H9 (cell line): ENCODE measurements around the gene SLMAP. TPM values are rescaled to one million over a fixed set of nuclear protein-coding genes. Genes with fewer than 3 reads are reported as not detected.

Source experiments
- DNase-seq: peaks from one replicate; pipeline ENCODE4 v3.0.0-alpha.2; 2017
- H2AFZ ChIP-seq: one replicate; pipeline ENCODE4 v1.6.1; 2013; ENCODE audit warnings: mild to moderate bottlenecking, low read length, control low read depth, moderate library complexity
- H2AK5ac ChIP-seq: 2 replicates; pipeline ENCODE4 v1.6.1; 2013; ENCODE audit warnings: low read length, control low read depth, mixed read lengths; ENCODE audit not compliant: insufficient read length
- H2BK120ac ChIP-seq: one replicate; pipeline ENCODE4 v1.6.1; 2013; ENCODE audit warnings: low read depth, mild to moderate bottlenecking, low read length, control low read depth, inconsistent platforms; ENCODE audit not compliant: poor library complexity, severe bottlenecking
- H2BK12ac ChIP-seq: 2 replicates; pipeline ENCODE4 v1.6.1; 2013; ENCODE audit warnings: low read length, control low read depth, mixed read lengths, low read depth; ENCODE audit not compliant: insufficient read length
- H2BK15ac ChIP-seq: 2 replicates; pipeline ENCODE4 v1.6.1; 2013; ENCODE audit warnings: low read depth, low read length, control low read depth
- H2BK20ac ChIP-seq: one replicate; pipeline ENCODE4 v1.6.1; 2013; ENCODE audit warnings: low read depth, mild to moderate bottlenecking, low read length, control low read depth, inconsistent platforms; ENCODE audit not compliant: poor library complexity, severe bottlenecking
- H2BK5ac ChIP-seq: 2 replicates; pipeline ENCODE4 v1.6.1; 2013; ENCODE audit warnings: low read length, control low read depth, mixed read lengths; ENCODE audit not compliant: insufficient read length
- H3K14ac ChIP-seq: 2 replicates; pipeline ENCODE4 v1.6.1; 2013; ENCODE audit warnings: low read length, control low read depth; ENCODE audit not compliant: insufficient read depth
- H3K18ac ChIP-seq: 2 replicates; pipeline ENCODE4 v1.6.1; 2013; ENCODE audit warnings: low read depth, mild to moderate bottlenecking, mixed read lengths, low read length, control low read depth; ENCODE audit not compliant: insufficient read length
- H3K23ac ChIP-seq: 2 replicates; pipeline ENCODE4 v1.6.1; 2013; ENCODE audit warnings: low read length, control low read depth, mixed read lengths, low read depth; ENCODE audit not compliant: insufficient read length
- H3K23me2 ChIP-seq: 2 replicates; pipeline ENCODE4 v1.6.1; 2013; ENCODE audit warnings: low read depth, mild to moderate bottlenecking, mixed read lengths, low read length, control low read depth; ENCODE audit not compliant: insufficient read length, poor library complexity, severe bottlenecking
- H3K27ac ChIP-seq: 2 replicates; pipeline ENCODE4 v1.5.1; 2013; ENCODE audit warnings: low read length, control low read depth, mixed read lengths, low read depth; ENCODE audit not compliant: insufficient read length
- H3K27me3 ChIP-seq: 2 replicates; pipeline ENCODE4 v1.6.1; 2013; ENCODE audit warnings: low read length, control low read depth, inconsistent platforms; ENCODE audit not compliant: insufficient read depth
- H3K4ac ChIP-seq: 2 replicates; pipeline ENCODE4 v1.6.1; 2013; ENCODE audit warnings: low read depth, mild to moderate bottlenecking, control low read depth, inconsistent platforms, low read length, moderate library complexity
- H3K4me1 ChIP-seq: 2 replicates; pipeline ENCODE4 v1.6.1; 2013; ENCODE audit warnings: low read length, control low read depth, inconsistent platforms; ENCODE audit not compliant: insufficient read depth
- H3K4me2 ChIP-seq: 2 replicates; pipeline ENCODE4 v1.6.1; 2013; ENCODE audit warnings: low read length, control low read depth, mixed read lengths; ENCODE audit not compliant: insufficient read length, insufficient read depth
- H3K56ac ChIP-seq: 2 replicates; pipeline ENCODE4 v1.6.1; 2013; ENCODE audit warnings: low read depth, mild to moderate bottlenecking, mixed read lengths, low read length, control low read depth; ENCODE audit not compliant: insufficient read length
- H3K79me1 ChIP-seq: 2 replicates; pipeline ENCODE4 v1.6.1; 2013; ENCODE audit warnings: low read depth, mild to moderate bottlenecking, moderate library complexity, low read length, control low read depth, inconsistent platforms; ENCODE audit not compliant: insufficient read depth, poor library complexity, severe bottlenecking
- H3K79me2 ChIP-seq: 2 replicates; pipeline ENCODE4 v1.6.1; 2013; ENCODE audit warnings: low read length, control low read depth, inconsistent platforms; ENCODE audit not compliant: insufficient read depth
- H3K9ac ChIP-seq: 2 replicates; pipeline ENCODE4 v1.6.1; 2013; ENCODE audit warnings: low read length, control low read depth, mixed read lengths; ENCODE audit not compliant: insufficient read length; ENCODE audit errors: extremely low read depth
- H3K9me3 ChIP-seq: one replicate; pipeline ENCODE4 v1.6.1; 2013; ENCODE audit warnings: low read depth, low read length, inconsistent platforms; ENCODE audit not compliant: control insufficient read depth
- H3T11ph ChIP-seq: one replicate; pipeline ENCODE4 v1.6.1; 2013; ENCODE audit warnings: mild to moderate bottlenecking, low read length, control low read depth, inconsistent platforms
- H4K20me1 ChIP-seq: one replicate; pipeline ENCODE4 v1.6.1; 2013; ENCODE audit not compliant: control insufficient read depth, insufficient read length, insufficient read depth
- H4K5ac ChIP-seq: 2 replicates; pipeline ENCODE4 v1.6.1; 2013; ENCODE audit warnings: low read depth, mild to moderate bottlenecking, mixed read lengths, low read length, control low read depth; ENCODE audit not compliant: insufficient read length
- H4K8ac ChIP-seq: replicated peaks from 2 replicates; pipeline ENCODE4 v1.6.1; 2013; ENCODE audit warnings: low read length, control low read depth, mixed read lengths, low read depth; ENCODE audit not compliant: insufficient read length
- H4K91ac ChIP-seq: 2 replicates; pipeline ENCODE4 v1.6.1; 2013; ENCODE audit warnings: low read depth, mild to moderate bottlenecking, moderate library complexity, mixed read lengths, low read length, control low read depth; ENCODE audit not compliant: insufficient read length
- H3K27ac Mint-ChIP-seq, 3 experiments: 2 replicates in 2 of 3; 3 replicates in 1 of 3; pipeline ENCODE4 v1.8.0; 2020 to 2021; ENCODE audit warnings: mixed read lengths in 3 of 3, mild to moderate bottlenecking in 1 of 3, moderate library complexity in 1 of 3
- H3K27me3 Mint-ChIP-seq: 2 replicates; pipeline ENCODE4 v1.8.0; 2021; ENCODE audit warnings: low read depth, mild to moderate bottlenecking, moderate library complexity, mixed read lengths
- H3K36me3 Mint-ChIP-seq, 3 experiments: 2 replicates in 2 of 3; 3 replicates in 1 of 3; pipeline ENCODE4 v1.8.0; 2020 to 2021; ENCODE audit warnings: low read depth in 3 of 3, mixed read lengths in 3 of 3; ENCODE audit not compliant: insufficient read depth in 1 of 3
- H3K4me1 Mint-ChIP-seq, 2 experiments: 2 replicates each; pipeline ENCODE4 v1.8.0; 2020; ENCODE audit warnings: mixed read lengths in 2 of 2
- H3K4me3 Mint-ChIP-seq, 2 experiments: 2 replicates in 1 of 2; 3 replicates in 1 of 2; pipeline ENCODE4 v1.8.0; 2020 to 2021; ENCODE audit warnings: mild to moderate bottlenecking in 2 of 2, mixed read lengths in 2 of 2, moderate library complexity in 1 of 2
- H3K9me3 Mint-ChIP-seq, 2 experiments: 2 replicates in 1 of 2; 3 replicates in 1 of 2; pipeline ENCODE4 v1.8.0; 2020; ENCODE audit warnings: mild to moderate bottlenecking in 2 of 2, mixed read lengths in 2 of 2, moderate library complexity in 1 of 2
- CTCF ChIP-seq: fragments of 200-600 bp; sonication (generic); conservative IDR thresholded peaks from 3 replicates; pipeline ENCODE4 v1.8.0; 2021; ENCODE audit warnings: antibody characterized with exemption, mild to moderate bottlenecking
- WGBS: extraction: QIAGEN DNeasy Blood & Tissue Kit; methylation state at CpG from one replicate; pipeline ENCODE4 v1.1.7; 2013; ENCODE audit warnings: missing lambda C conversion rate, low lambda C conversion rate, mixed read lengths; ENCODE audit not compliant: insufficient read length; ENCODE audit errors: extremely low coverage; 5-methylcytosine and 5-hydroxymethylcytosine counted together
- total RNA-seq: library from RNA; stranded (reverse); gene quantifications from 2 replicates; pipeline ENCODE4 v1.2.1, GENCODE V29; 2021

SLMAP gene
- total RNA-seq, 1 experiment from 2014 or later = 65.1 TPM

GRCh38 chr3:57935539-57935938, 179.4 kb downstream of the SLMAP start:
- H3K27ac Mint-ChIP-seq = peak overlapping the region in 1 of 3 experiments; percentile 24; a peak in 1 of 7 replicates

More at GRCh38 chr3:57935539-57935938, 179.4 kb downstream of the SLMAP start:
- H3K9me3 Mint-ChIP-seq = no peaks in the 10 kb centered on the region; a peak in 1 of 5 replicates
- Histone ChIP-seq H3T11ph (no peak overlapping the region), H4K5ac (no peak overlapping the region), H2BK5ac (no peak overlapping the region), H4K8ac (no peak overlapping the region), H2BK12ac (no peak overlapping the region), H3K4me2 (no peak overlapping the region), H2BK120ac (no peak overlapping the region), H3K56ac (no peak overlapping the region), H3K23me2 (no peaks in the 10 kb centered on the region), H3K4ac (no peak overlapping the region), H2BK15ac (no peak overlapping the region), H3K27ac (no peak overlapping the region), H3K14ac (no peak overlapping the region), H3K4me1 (peaks cover 2% of the 10 kb centered on the region; the same call in 1 of the 2 replicates), H3K79me2 (no peaks in the 10 kb centered on the region), H3K9ac (no peak overlapping the region), H3K79me1 (no peaks in the 10 kb centered on the region), H4K91ac (no peak overlapping the region), H2AFZ (no peak overlapping the region), H3K18ac (no peak overlapping the region), H2BK20ac (no peak overlapping the region), H3K23ac (no peak overlapping the region), H3K27me3 (no peaks in the 10 kb centered on the region), H3K9me3 (no peaks in the 10 kb centered on the region), H2AK5ac (no peak overlapping the region), H4K20me1 (no peaks in the 10 kb centered on the region)
- no peak for DNase-seq
- peaks cover 14 to 18% of the 10 kb centered on the region in 2 experiments for H3K4me1 Mint-ChIP-seq
- H3K36me3 Mint-ChIP-seq = peaks cover 0 to 10% (median 9%) of the 10 kb centered on the region in 3 experiments; a peak in 2 of 7 replicates
- WGBS = no CpG with 5 or more reads among the region's 3 CpGs
- no peak for TF ChIP-seq CTCF
- no peaks in the 10 kb centered on the region for H3K27me3 Mint-ChIP-seq
- H3K4me3 Mint-ChIP-seq = no peak overlapping the region
